ENCODE measurements around the gene ESM1.
A peak's percentile ranks its signal among the peaks of the same experiment; 100 is the strongest.

ESM1 gene

GRCh38 chr5:54959673-54960418, 25.5 kb downstream of the ESM1 start:
- no peak for TF ChIP-seq ZFX (IDR thresholded peaks at IDR 0.05)
- peak; percentile 60 for TF ChIP-seq CTCF (conservative IDR thresholded peaks at IDR 0.05)
- no peak overlapping the region for H3K27ac ChIP-seq

- no peak overlapping the region for H3K27ac ChIP-seq
- no peak for TF ChIP-seq CTCF (conservative IDR thresholded peaks at IDR 0.05)
Measured at GRCh38 chr5:54956922-54957321, 28.5 kb downstream of the ESM1 start.

GRCh38 chr5:54947187-54947586, 38.2 kb downstream of the ESM1 start:
- no peak overlapping the region for H3K27ac ChIP-seq
- no peak for TF ChIP-seq CTCF (conservative IDR thresholded peaks at IDR 0.05)
- TF ChIP-seq ZFX (IDR thresholded peaks at IDR 0.05): no peak

GRCh38 chr5:54946306-54946819, 39.0 kb downstream of the ESM1 start:
- TF ChIP-seq ZFX (IDR thresholded peaks at IDR 0.05) (no peak), CTCF (conservative IDR thresholded peaks at IDR 0.05) (no peak)
- H3K27ac ChIP-seq: no peak overlapping the region

GRCh38 chr5:54944364-54944763, 41.0 kb downstream of the ESM1 start:
- no peak overlapping the region for H3K27ac ChIP-seq
- TF ChIP-seq CTCF (conservative IDR thresholded peaks at IDR 0.05) (peak; percentile 87), ZFX (IDR thresholded peaks at IDR 0.05) (no peak)

- no peak for TF ChIP-seq CTCF (conservative IDR thresholded peaks at IDR 0.05)
- TF ChIP-seq ZFX (IDR thresholded peaks at IDR 0.05): no peak
- H3K27ac ChIP-seq: no peak overlapping the region
Measured at GRCh38 chr5:54942064-54942778, 43.2 kb downstream of the ESM1 start.

GRCh38 chr5:54936201-54936600, 49.2 kb downstream of the ESM1 start:
- no peak overlapping the region for H3K27ac ChIP-seq
- no peak for TF ChIP-seq ZFX (IDR thresholded peaks at IDR 0.05)
- no peak for TF ChIP-seq CTCF (conservative IDR thresholded peaks at IDR 0.05)

Data from C4-2B (cell line).